Sigmoid colon (tissue), 7 donors: ENCODE measurements around the gene MEGF11. TPM values are rescaled to one million over a fixed set of nuclear protein-coding genes. Genes with fewer than 3 reads are reported as not detected.

Experiments used
- DNase-seq: peaks from one replicate; pipeline ENCODE4 v3.0.0-alpha.2; 2019
- H3K27ac ChIP-seq, 4 donors: fragments of 200-600 bp; sonication (generic); one replicate each; pipeline ENCODE4 v1.5.1; 2016 to 2019; ENCODE audit warnings: mild to moderate bottlenecking in 1 of 4
- H3K27me3 ChIP-seq, 3 donors: fragments of 200-600 bp; sonication (generic); one replicate each; pipeline ENCODE4 v1.5.1; 2019; ENCODE audit warnings: mild to moderate bottlenecking in 1 of 3
- H3K36me3 ChIP-seq, 4 donors: fragments of 200-600 bp; sonication (generic); one replicate each; pipeline ENCODE4 v1.5.1; 2016 to 2019
- H3K4me1 ChIP-seq, 4 donors: fragments of 200-600 bp; sonication (generic); one replicate each; pipeline ENCODE4 v1.5.1; 2017 to 2019
- H3K4me3 ChIP-seq, 4 donors: fragments of 200-600 bp; sonication (generic); one replicate each; pipeline ENCODE4 v1.5.1; 2017 to 2019; ENCODE audit warnings: mild to moderate bottlenecking in 2 of 4, moderate library complexity in 1 of 4
- H3K9me3 ChIP-seq, 4 donors: fragments of 200-600 bp in 3 of 4; sonication (generic) in 3 of 4; one replicate each; pipeline versions ENCODE4 v1.5.1 to v1.6.1; 2013 to 2019
- EP300 ChIP-seq, 4 donors: sonication (generic); formaldehyde crosslinking; IDR thresholded peaks; one replicate each; pipeline ENCODE4 v1.6.1; 2017; ENCODE audit warnings: antibody characterized with exemption in 4 of 4
- POLR2A ChIP-seq, 2 donors: fragments of 450-650 bp; IDR thresholded peaks; one replicate each; pipeline ENCODE4 v1.6.1; 2016; ENCODE audit warnings: antibody characterized with exemption in 2 of 2, mild to moderate bottlenecking in 2 of 2, moderate library complexity in 2 of 2
- POLR2AphosphoS5 ChIP-seq, 4 donors: sonication (generic); formaldehyde crosslinking; IDR thresholded peaks; one replicate each; pipeline ENCODE4 v1.6.1; 2017; ENCODE audit warnings: antibody characterized with exemption in 4 of 4
- WGBS, 2 donors: extraction: QIAGEN DNeasy Blood & Tissue Kit; methylation state at CpG; one replicate each; pipeline ENCODE4 v1.1.7; 2013; 5-methylcytosine and 5-hydroxymethylcytosine counted together
- intact Hi-C: fragments of 100-400 bp; cut with DNase I; formaldehyde crosslinking; loops from one replicate; pipeline ENCODE4 v1.15.1; 2023
- polyA plus RNA-seq, 3 donors: library from polyadenylated mRNA; stranded (reverse); fragments of 200-250 nt; gene quantifications; one replicate each; pipeline ENCODE4 v1.2.3, GENCODE V29; 2013
- total RNA-seq, 4 donors: library from RNA; depleted of rRNA; stranded (reverse); fragments of >200 nt; gene quantifications; one replicate each; pipeline ENCODE4 v1.1.0, GENCODE V29; 2016
- TF ChIP-seq, protein P1 (sequence below), 4 experiments: fragments of 450-650 bp in 3 of 4; fragments of 200-600 bp in 1 of 4; IDR thresholded peaks; one replicate each; pipeline ENCODE4 v1.5.1; 2016 to 2019; ENCODE audit warnings: antibody characterized with exemption in 4 of 4, mild to moderate bottlenecking in 3 of 4, moderate library complexity in 2 of 4
- donor health status: healthy with polysubstance abuse.
- donor health status: Bipolar disorder and iron deficiency.
- donor health status: healthy.

MEGF11 gene
- total and polyA plus RNA-seq, 7 donors: 0.04 TPM; not detected in 6

DNA sequence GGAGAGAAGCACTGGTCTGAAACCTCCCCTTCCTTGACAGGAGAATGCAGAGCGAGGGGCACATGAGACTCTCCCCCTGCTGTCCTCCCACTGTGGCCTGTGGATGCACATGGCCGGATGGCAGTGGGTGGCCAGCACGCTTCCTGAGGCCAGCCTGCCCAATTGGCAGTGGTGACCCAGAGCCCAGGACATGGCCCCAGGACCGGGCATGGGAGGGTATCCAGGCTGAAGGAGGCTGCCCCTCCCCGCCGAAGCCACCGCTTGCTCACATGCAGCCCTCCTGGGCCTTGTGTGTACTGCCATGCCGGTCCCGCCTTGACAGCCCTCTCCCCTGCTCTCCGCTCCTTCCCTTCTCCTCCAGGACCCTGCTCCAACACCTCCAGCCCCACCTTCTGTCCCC, 100.9 kb downstream of the MEGF11 start:
- Histone ChIP-seq H3K4me3 (no peak overlapping the region), H3K27me3 (peaks cover 0 to 6% (median 0%) of the 10 kb centered on the region in 3 donors)

GRCh38 chr15:66151809-66152208, 101.7 kb downstream of the MEGF11 start:
- peaks cover 0 to 6% (median 0%) of the 10 kb centered on the region in 3 donors for H3K27me3 ChIP-seq
- no peak overlapping the region for H3K27ac ChIP-seq
- TF ChIP-seq POLR2A (IDR thresholded peaks at IDR 0.05) (no peak), POLR2AphosphoS5 (IDR thresholded peaks at IDR 0.05) (no peak), EP300 (IDR thresholded peaks at IDR 0.05) (no peak)
- TF ChIP-seq, protein P1, sequence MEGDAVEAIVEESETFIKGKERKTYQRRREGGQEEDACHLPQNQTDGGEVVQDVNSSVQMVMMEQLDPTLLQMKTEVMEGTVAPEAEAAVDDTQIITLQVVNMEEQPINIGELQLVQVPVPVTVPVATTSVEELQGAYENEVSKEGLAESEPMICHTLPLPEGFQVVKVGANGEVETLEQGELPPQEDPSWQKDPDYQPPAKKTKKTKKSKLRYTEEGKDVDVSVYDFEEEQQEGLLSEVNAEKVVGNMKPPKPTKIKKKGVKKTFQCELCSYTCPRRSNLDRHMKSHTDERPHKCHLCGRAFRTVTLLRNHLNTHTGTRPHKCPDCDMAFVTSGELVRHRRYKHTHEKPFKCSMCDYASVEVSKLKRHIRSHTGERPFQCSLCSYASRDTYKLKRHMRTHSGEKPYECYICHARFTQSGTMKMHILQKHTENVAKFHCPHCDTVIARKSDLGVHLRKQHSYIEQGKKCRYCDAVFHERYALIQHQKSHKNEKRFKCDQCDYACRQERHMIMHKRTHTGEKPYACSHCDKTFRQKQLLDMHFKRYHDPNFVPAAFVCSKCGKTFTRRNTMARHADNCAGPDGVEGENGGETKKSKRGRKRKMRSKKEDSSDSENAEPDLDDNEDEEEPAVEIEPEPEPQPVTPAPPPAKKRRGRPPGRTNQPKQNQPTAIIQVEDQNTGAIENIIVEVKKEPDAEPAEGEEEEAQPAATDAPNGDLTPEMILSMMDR (IDR thresholded peaks at IDR 0.05): no peak
- no peak for DNase-seq
- intact Hi-C loops: no loop called here
- no peaks in the 10 kb centered on the region for H3K4me1 ChIP-seq
- WGBS, 2 donors: 30 to 57% methylated on average over 7 of the region's 7 CpGs
- no peak overlapping the region for H3K4me3 ChIP-seq
- H3K36me3 ChIP-seq: no peaks in the 10 kb centered on the region
- H3K9me3 ChIP-seq: no peaks in the 10 kb centered on the region

More for the DNA sequence above, 100.9 kb downstream of the MEGF11 start:
- H3K4me1 ChIP-seq: no peaks in the 10 kb centered on the region
- DNase-seq: no peak
- H3K36me3 ChIP-seq: no peaks in the 10 kb centered on the region
- no peaks in the 10 kb centered on the region for H3K9me3 ChIP-seq
- TF ChIP-seq POLR2AphosphoS5 (IDR thresholded peaks at IDR 0.05) (no peak), POLR2A (IDR thresholded peaks at IDR 0.05) (no peak), EP300 (IDR thresholded peaks at IDR 0.05) (no peak)
- TF ChIP-seq, protein P1 (IDR thresholded peaks at IDR 0.05): no peak
- WGBS, 2 donors: 93 to 95% methylated on average over 10 of the region's 10 CpGs
- intact Hi-C loops: no loop called here
- H3K27ac ChIP-seq: no peak overlapping the region

DNA sequence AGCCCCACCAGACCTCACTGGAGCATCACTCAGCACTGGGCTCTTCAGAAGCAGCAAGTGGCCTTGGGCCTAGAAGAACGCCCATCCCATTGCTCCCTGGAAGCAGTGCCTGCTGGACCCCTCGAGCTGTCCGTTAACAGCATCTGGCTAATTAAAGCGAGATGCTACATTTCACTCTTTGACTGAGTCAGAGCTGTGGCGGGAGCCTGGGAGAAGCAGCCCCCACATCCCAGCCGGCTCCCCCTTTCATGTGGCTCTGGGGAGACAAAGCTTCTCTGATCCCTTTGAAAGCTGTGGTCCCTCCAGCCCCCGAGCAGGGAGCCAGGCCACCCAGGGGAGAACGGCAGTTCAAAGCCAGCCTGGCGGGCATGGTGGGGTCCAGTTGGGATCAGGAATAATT, 103.7 kb downstream of the MEGF11 start:
- TF ChIP-seq EP300 (IDR thresholded peaks at IDR 0.05): no peak
- TF ChIP-seq POLR2AphosphoS5 (IDR thresholded peaks at IDR 0.05): no peak
- TF ChIP-seq POLR2A (IDR thresholded peaks at IDR 0.05): no peak
- TF ChIP-seq, protein P1 (IDR thresholded peaks at IDR 0.05): no peak
- no peaks in the 10 kb centered on the region for H3K4me1 ChIP-seq
- DNase-seq: no peak
- H3K27me3 ChIP-seq: peaks cover 0 to 12% (median 0%) of the 10 kb centered on the region in 3 donors
- intact Hi-C loops: no loop called here
- H3K27ac ChIP-seq: no peak overlapping the region
- WGBS, 2 donors: 81 to 89% methylated on average over 9 of the region's 9 CpGs
- no peaks in the 10 kb centered on the region for H3K9me3 ChIP-seq
- no peaks in the 10 kb centered on the region for H3K36me3 ChIP-seq
- H3K4me3 ChIP-seq: no peak overlapping the region

GRCh38 chr15:66148187-66148586, 105.4 kb downstream of the MEGF11 start:
- no peaks in the 10 kb centered on the region for H3K36me3 ChIP-seq
- no peak overlapping the region for H3K4me3 ChIP-seq
- intact Hi-C loops: no loop called here
- 80 to 81% methylated on average over 2 of the region's 2 CpGs for WGBS, 2 donors
- TF ChIP-seq POLR2A (IDR thresholded peaks at IDR 0.05) (no peak), POLR2AphosphoS5 (IDR thresholded peaks at IDR 0.05) (no peak), EP300 (IDR thresholded peaks at IDR 0.05) (no peak)
- TF ChIP-seq, protein P1 (IDR thresholded peaks at IDR 0.05): no peak
- no peak for DNase-seq
- no peaks in the 10 kb centered on the region for H3K9me3 ChIP-seq
- H3K27me3 ChIP-seq: peaks cover 0 to 12% (median 0%) of the 10 kb centered on the region in 3 donors
- H3K27ac ChIP-seq: no peak overlapping the region
- H3K4me1 ChIP-seq: no peaks in the 10 kb centered on the region

DNA sequence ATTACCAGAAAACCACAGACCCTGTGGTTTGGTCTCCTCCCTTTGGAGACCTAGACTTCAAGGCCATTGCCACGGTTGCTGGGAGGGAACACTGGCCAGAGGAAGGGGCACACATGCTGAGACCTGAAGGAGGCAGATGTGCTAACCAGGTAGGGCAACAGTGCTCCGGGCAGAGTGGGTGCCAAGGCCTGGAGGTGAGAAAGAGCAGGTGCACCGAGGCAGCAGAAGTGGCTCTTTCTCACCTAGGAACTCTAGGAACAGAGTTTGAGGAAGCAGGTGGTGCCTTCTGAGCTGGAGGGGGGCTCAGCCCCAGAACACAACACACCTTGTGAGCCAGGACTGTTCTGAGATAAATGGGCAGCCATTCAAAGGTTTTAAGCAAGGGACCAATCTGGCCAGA, 106.1 kb downstream of the MEGF11 start:
- no peak for TF ChIP-seq POLR2A (IDR thresholded peaks at IDR 0.05)
- TF ChIP-seq, protein P1 (IDR thresholded peaks at IDR 0.05): no peak
- TF ChIP-seq POLR2AphosphoS5 (IDR thresholded peaks at IDR 0.05): no peak
- no peak for TF ChIP-seq EP300 (IDR thresholded peaks at IDR 0.05)
- no peaks in the 10 kb centered on the region for H3K9me3 ChIP-seq
- intact Hi-C loops: no loop called here
- H3K27me3 ChIP-seq: peaks cover 0 to 12% (median 0%) of the 10 kb centered on the region in 3 donors
- WGBS, 2 donors: 74 to 87% methylated on average over 3 of the region's 3 CpGs
- H3K27ac ChIP-seq: no peak overlapping the region
- no peak overlapping the region for H3K4me3 ChIP-seq
- H3K36me3 ChIP-seq: no peaks in the 10 kb centered on the region
- DNase-seq: no peak
- H3K4me1 ChIP-seq: no peaks in the 10 kb centered on the region
